OCI-LY3 (cell line): ENCODE measurements around the gene IGFALS.

Experiments
- H2AFZ ChIP-seq: fragments of 200-600, 300-600 bp; shearing (Covaris generic); 2 replicates; pipeline ENCODE4 v1.6.0; 2014; ENCODE audit warnings: antibody characterized with exemption, low read depth, low read length
- H3K27ac ChIP-seq: fragments of 200-600, 300-600 bp; sonication (generic); 2 replicates; pipeline ENCODE4 v1.5.1; 2014; ENCODE audit warnings: mild to moderate bottlenecking, low read length, moderate library complexity, mixed read lengths
- H3K27me3 ChIP-seq: fragments of 200-600, 300-600 bp; sonication (generic); 2 replicates; pipeline ENCODE4 v1.6.1; 2014; ENCODE audit warnings: low read depth, low read length, mixed read lengths
- H3K36me3 ChIP-seq: fragments of 200-600, 300-600 bp; sonication (generic); replicated peaks from 2 replicates; pipeline ENCODE3; 2014; ENCODE audit warnings: low read depth, low read length, mixed read lengths
- H3K4me1 ChIP-seq: fragments of 300-600, 200-600 bp; sonication (generic); 2 replicates; pipeline ENCODE4 v1.6.1; 2014; ENCODE audit warnings: low read length, mixed read lengths
- H3K4me2 ChIP-seq: fragments of 200-600, 300-600 bp; sonication (generic); 2 replicates; pipeline ENCODE4 v1.6.1; 2014; ENCODE audit warnings: low read length, mixed read lengths
- H3K4me3 ChIP-seq: fragments of 300-600, 200-600 bp; sonication (generic); 2 replicates; pipeline ENCODE4 v1.5.1; 2014; ENCODE audit warnings: antibody characterized with exemption, mild to moderate bottlenecking, low read length, moderate library complexity
- H3K79me2 ChIP-seq: fragments of 300-600, 200-600 bp; shearing (Covaris generic); 2 replicates; pipeline ENCODE4 v1.6.1; 2014; ENCODE audit warnings: mild to moderate bottlenecking, low read length, mixed read lengths
- H3K9ac ChIP-seq: fragments of 300-600, 200-600 bp; shearing (Covaris generic); 2 replicates; pipeline ENCODE4 v1.6.0; 2014; ENCODE audit warnings: mild to moderate bottlenecking, low read length, moderate library complexity
- H3K9me3 ChIP-seq: fragments of 200-600, 300-600 bp; shearing (Covaris generic); 2 replicates; pipeline ENCODE4 v1.6.1; 2014; ENCODE audit warnings: low read length, mixed read lengths; ENCODE audit not compliant: insufficient read depth
- H4K20me1 ChIP-seq: fragments of 200-600, 300-600 bp; sonication (generic); 2 replicates; pipeline ENCODE4 v1.6.1; 2016; ENCODE audit warnings: low read length, mixed read lengths; ENCODE audit not compliant: insufficient read depth
- EZH2phosphoT487 ChIP-seq: fragments of 200-600 bp; shearing (Covaris generic); IDR thresholded peaks from 2 replicates; pipeline ENCODE4 v1.6.1; 2018; ENCODE audit warnings: antibody characterized with exemption, mixed run types, low read depth
- TF ChIP-seq, protein P1 (sequence below): fragments of 200-600, 300-600 bp; sonication (generic); IDR thresholded peaks from 2 replicates; pipeline ENCODE4 v1.5.1; 2014; ENCODE audit warnings: antibody characterized with exemption, low read length, low read depth

Gene IGFALS

DNA sequence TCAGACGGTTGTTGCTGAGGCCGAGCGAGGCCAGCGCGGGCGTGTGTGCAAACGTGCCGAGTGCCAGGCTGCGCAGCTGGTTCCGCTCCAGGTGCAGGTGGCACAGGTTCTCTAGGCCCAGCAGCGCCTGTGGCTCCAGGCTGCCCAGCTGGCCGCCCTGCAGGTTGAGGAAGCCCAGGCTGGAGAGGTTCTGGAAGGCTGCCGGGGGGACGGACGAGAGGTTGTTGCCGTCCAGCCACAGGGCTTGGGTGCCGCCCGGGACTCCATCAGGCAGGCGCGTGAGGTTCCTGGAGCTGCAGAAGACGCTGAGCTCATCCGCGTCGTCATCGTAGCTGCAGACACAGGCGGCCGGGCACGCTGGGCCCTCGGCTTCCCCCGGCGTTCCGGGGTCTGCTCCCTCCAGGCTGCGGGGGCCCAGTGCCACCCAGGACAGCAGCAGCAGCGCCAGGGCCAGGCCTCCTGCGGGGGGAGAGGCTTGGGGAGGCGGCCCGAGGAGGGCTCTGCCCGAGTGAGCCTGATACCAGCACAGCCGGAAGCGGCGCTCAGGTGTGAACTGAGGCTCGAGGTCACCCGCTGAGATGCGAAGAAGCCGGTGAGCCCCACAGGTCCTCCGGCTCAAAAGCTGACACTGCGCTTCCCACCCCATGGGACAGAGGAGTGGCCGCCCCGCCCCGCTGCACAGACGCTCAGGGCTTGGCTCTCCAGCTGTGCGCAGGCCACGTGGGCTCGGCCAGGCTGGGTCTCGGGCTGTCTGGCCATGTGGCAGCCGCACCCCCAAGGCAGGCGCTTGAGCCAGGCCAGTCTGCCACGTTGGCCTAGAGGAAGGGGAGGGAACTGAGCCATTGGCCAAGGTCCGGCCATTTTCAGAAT, 1.3 kb downstream of the IGFALS start:
- Histone ChIP-seq H3K9me3 (no peaks in the 10 kb centered on the region), H4K20me1 (no peaks in the 10 kb centered on the region), H3K36me3 (no peaks in the 10 kb centered on the region)

DNA sequence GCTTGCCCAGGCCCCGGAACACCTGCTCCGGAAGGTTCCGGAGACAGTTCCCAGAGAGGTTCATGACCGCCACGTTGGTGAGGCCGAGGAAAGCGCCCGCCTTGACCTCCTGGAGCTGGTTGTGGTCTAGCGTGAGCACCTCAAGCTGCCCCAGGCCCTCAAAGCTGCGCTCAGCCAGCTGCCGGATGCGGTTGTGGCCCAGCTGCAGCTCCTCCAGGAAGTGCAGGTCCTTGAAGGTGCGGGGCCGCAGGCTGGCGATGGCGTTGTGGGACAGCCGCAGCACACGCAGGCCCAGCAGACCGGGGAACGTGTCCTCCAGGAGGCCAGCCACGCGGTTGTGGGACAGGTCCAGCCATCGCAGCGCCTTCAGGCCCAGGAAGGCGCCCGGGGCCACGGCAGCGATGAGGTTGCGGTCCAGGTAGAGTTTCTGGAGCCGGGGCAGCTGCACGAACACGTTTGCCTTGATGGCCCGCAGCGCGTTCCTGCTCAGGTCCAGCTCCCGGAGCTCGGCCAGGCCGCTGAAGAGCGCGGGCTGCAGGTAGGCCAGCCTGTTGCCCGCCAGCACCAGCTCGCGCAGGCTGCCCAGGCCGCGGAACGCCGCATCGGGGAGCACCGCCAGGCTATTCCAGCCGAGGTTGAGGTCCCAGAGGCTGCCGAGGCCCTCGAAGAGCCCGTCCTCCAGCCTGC, 2.1 kb downstream of the IGFALS start:
- Histone ChIP-seq H3K79me2 (peaks cover 13% of the 10 kb centered on the region), H3K9me3 (no peaks in the 10 kb centered on the region), H3K4me3 (no peak overlapping the region), H3K27me3 (no peaks in the 10 kb centered on the region), H3K4me2 (no peak overlapping the region), H2AFZ (no peak overlapping the region), H3K27ac (no peak overlapping the region), H3K36me3 (no peaks in the 10 kb centered on the region), H3K9ac (no peak overlapping the region), H3K4me1 (no peaks in the 10 kb centered on the region), H4K20me1 (no peaks in the 10 kb centered on the region)
- no peak for TF ChIP-seq EZH2phosphoT487
- TF ChIP-seq, protein P1, sequence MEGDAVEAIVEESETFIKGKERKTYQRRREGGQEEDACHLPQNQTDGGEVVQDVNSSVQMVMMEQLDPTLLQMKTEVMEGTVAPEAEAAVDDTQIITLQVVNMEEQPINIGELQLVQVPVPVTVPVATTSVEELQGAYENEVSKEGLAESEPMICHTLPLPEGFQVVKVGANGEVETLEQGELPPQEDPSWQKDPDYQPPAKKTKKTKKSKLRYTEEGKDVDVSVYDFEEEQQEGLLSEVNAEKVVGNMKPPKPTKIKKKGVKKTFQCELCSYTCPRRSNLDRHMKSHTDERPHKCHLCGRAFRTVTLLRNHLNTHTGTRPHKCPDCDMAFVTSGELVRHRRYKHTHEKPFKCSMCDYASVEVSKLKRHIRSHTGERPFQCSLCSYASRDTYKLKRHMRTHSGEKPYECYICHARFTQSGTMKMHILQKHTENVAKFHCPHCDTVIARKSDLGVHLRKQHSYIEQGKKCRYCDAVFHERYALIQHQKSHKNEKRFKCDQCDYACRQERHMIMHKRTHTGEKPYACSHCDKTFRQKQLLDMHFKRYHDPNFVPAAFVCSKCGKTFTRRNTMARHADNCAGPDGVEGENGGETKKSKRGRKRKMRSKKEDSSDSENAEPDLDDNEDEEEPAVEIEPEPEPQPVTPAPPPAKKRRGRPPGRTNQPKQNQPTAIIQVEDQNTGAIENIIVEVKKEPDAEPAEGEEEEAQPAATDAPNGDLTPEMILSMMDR: no peak

More for the DNA sequence above, 1.3 kb downstream of the IGFALS start:
- Histone ChIP-seq H2AFZ (no peak overlapping the region), H3K27me3 (no peaks in the 10 kb centered on the region), H3K79me2 (peaks cover 6% of the 10 kb centered on the region; the same call in 1 of the 2 replicates), H3K4me1 (no peaks in the 10 kb centered on the region), H3K27ac (no peak overlapping the region), H3K9ac (no peak overlapping the region), H3K4me3 (no peak overlapping the region), H3K4me2 (no peak overlapping the region)
- TF ChIP-seq EZH2phosphoT487: no peak
- TF ChIP-seq, protein P1: no peak

DNA sequence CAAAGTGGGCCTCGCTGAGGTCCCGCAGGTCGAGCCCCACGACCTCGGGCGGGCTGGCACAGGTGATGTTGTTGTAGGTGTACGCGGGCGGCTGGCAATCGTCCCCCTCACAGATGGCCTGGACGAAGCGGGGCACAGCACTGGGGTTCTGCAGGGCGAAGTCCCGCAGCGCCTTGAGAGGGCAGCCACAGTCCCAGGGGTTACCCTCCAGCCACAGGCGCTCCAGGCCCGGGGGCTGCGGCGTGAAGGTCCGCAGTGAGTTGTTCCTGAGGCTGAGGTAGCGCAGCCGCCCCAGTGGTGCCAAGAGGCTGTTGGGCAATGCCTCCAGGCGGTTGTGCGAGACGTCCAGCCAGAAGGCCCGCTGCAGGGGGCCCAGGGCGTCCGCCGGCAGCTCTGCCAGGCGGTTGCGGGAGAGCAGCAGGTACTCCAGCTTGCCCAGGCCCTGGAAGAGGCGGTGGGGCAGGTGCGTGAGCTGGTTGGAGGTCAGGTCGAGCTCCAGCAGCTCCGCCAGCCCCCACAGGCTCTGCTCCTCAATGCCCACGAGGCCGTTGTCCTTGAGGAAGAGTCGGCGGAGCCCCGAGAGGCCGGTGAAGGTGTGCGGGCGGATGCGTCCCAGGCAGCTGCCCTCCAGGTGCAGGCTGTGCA, 2.8 kb downstream of the IGFALS start:
- no peak overlapping the region for H3K4me3 ChIP-seq
- no peaks in the 10 kb centered on the region for H3K27me3 ChIP-seq
- TF ChIP-seq EZH2phosphoT487: no peak
- TF ChIP-seq, protein P1: no peak
- no peak overlapping the region for H3K4me2 ChIP-seq
- no peaks in the 10 kb centered on the region for H4K20me1 ChIP-seq
- H3K9ac ChIP-seq: no peak overlapping the region
- H2AFZ ChIP-seq: no peak overlapping the region
- no peaks in the 10 kb centered on the region for H3K4me1 ChIP-seq
- no peaks in the 10 kb centered on the region for H3K9me3 ChIP-seq
- H3K27ac ChIP-seq: no peak overlapping the region
- H3K36me3 ChIP-seq: no peaks in the 10 kb centered on the region
- peaks cover 20% of the 10 kb centered on the region for H3K79me2 ChIP-seq

DNA sequence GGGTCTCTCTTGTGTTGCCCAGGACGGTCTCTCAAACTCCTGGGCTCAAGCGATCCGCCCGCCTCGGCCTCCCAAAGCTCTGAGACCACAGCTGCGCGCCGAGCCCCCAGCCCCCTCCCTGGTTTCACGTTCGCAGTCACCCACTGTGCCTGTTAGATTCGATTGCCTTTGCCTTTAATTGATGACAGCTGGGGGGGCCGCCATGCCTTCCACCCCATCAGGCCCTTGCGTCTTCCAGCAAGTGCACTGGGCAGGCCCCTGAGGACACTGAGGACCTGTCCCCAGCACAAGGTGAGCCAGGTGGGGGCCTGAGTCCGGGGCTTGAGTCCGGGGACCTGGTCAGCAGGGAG, 3.3 kb downstream of the IGFALS start:
- Histone ChIP-seq H3K9ac (no peak overlapping the region), H3K36me3 (no peaks in the 10 kb centered on the region), H3K79me2 (peaks cover 25% of the 10 kb centered on the region), H3K4me1 (no peaks in the 10 kb centered on the region), H3K4me3 (no peak overlapping the region), H4K20me1 (no peaks in the 10 kb centered on the region), H3K9me3 (no peaks in the 10 kb centered on the region), H3K27me3 (no peaks in the 10 kb centered on the region), H3K27ac (no peak overlapping the region), H2AFZ (no peak overlapping the region), H3K4me2 (no peak overlapping the region)
- TF ChIP-seq EZH2phosphoT487: no peak
- TF ChIP-seq, protein P1: no peak
